ENCODE measurements around the gene APOH. TPM values are rescaled to one million over a fixed set of nuclear protein-coding genes. Genes with fewer than 3 reads are reported as not detected.

The APOH gene
- total RNA-seq, 1 donor from 2014 or later, result not detected

GRCh38 chr17:66183529-66183928 is 45.7 kb downstream of the APOH start:
- TF ChIP-seq CTCF (IDR thresholded peaks at IDR 0.05), result no peak
- H3K27me3 Mint-ChIP-seq (ENCODE audit: low read depth), result no peaks in the 10 kb centered on the region
- H3K4me3 Mint-ChIP-seq (ENCODE audit: unreplicated experiment), result no peak overlapping the region
- DNase-seq (ENCODE audit: low spot score), result no peak
- H3K4me1 Mint-ChIP-seq (ENCODE audit: low read depth), result no peaks in the 10 kb centered on the region
- no peak overlapping the region for H3K27ac Mint-ChIP-seq (ENCODE audit: unreplicated experiment)
- H3K36me3 Mint-ChIP-seq (ENCODE audit: low read depth), result peaks cover 18% of the 10 kb centered on the region
- peaks cover 9% of the 10 kb centered on the region for H3K9me3 Mint-ChIP-seq (ENCODE audit: low read depth)

GRCh38 chr17:66178642-66179041 is 50.6 kb downstream of the APOH start:
- TF ChIP-seq CTCF (IDR thresholded peaks at IDR 0.05), result no peak
- no peaks in the 10 kb centered on the region for H3K27me3 Mint-ChIP-seq (ENCODE audit: low read depth)
- H3K27ac Mint-ChIP-seq (ENCODE audit: unreplicated experiment), result no peak overlapping the region
- no peak overlapping the region for H3K4me3 Mint-ChIP-seq (ENCODE audit: unreplicated experiment)
- peaks cover 27% of the 10 kb centered on the region for H3K36me3 Mint-ChIP-seq (ENCODE audit: low read depth)
- DNase-seq (ENCODE audit: low spot score), result no peak
- no peaks in the 10 kb centered on the region for H3K4me1 Mint-ChIP-seq (ENCODE audit: low read depth)
- peaks cover 3% of the 10 kb centered on the region for H3K9me3 Mint-ChIP-seq (ENCODE audit: low read depth)

- H3K27ac Mint-ChIP-seq (ENCODE audit: unreplicated experiment), result no peak overlapping the region
- no peaks in the 10 kb centered on the region for H3K4me1 Mint-ChIP-seq (ENCODE audit: low read depth)
- H3K4me3 Mint-ChIP-seq (ENCODE audit: unreplicated experiment), result no peak overlapping the region
- H3K9me3 Mint-ChIP-seq (ENCODE audit: low read depth), result peaks cover 3% of the 10 kb centered on the region
- TF ChIP-seq CTCF (IDR thresholded peaks at IDR 0.05), result no peak
- no peaks in the 10 kb centered on the region for H3K27me3 Mint-ChIP-seq (ENCODE audit: low read depth)
- H3K36me3 Mint-ChIP-seq (ENCODE audit: low read depth), result peaks cover 24% of the 10 kb centered on the region
- DNase-seq (ENCODE audit: low spot score), result no peak
Observed at GRCh38 chr17:66177048-66177447, 52.2 kb downstream of the APOH start.

- Mint-ChIP-seq H3K4me3 (ENCODE audit: unreplicated experiment) (no peak overlapping the region), H3K36me3 (ENCODE audit: low read depth) (peaks cover 21% of the 10 kb centered on the region), H3K27me3 (ENCODE audit: low read depth) (no peaks in the 10 kb centered on the region), H3K4me1 (ENCODE audit: low read depth) (no peaks in the 10 kb centered on the region), H3K27ac (ENCODE audit: unreplicated experiment) (no peak overlapping the region), H3K9me3 (ENCODE audit: low read depth) (peaks cover 3% of the 10 kb centered on the region)
- TF ChIP-seq CTCF (IDR thresholded peaks at IDR 0.05), result no peak
- DNase-seq (ENCODE audit: low spot score), result no peak
Observed at GRCh38 chr17:66175892-66176291, 53.3 kb downstream of the APOH start.

GRCh38 chr17:66172691-66173223 is 56.5 kb downstream of the APOH start:
- peaks cover 6% of the 10 kb centered on the region for H3K36me3 Mint-ChIP-seq (ENCODE audit: low read depth)
- H3K9me3 Mint-ChIP-seq (ENCODE audit: low read depth), result no peaks in the 10 kb centered on the region

More at GRCh38 chr17:66172691-66173223, 56.5 kb downstream of the APOH start:
- TF ChIP-seq CTCF (IDR thresholded peaks at IDR 0.05), result no peak
- no peak for DNase-seq (ENCODE audit: low spot score)
- Mint-ChIP-seq H3K27ac (ENCODE audit: unreplicated experiment) (no peak overlapping the region), H3K27me3 (ENCODE audit: low read depth) (no peaks in the 10 kb centered on the region), H3K4me3 (ENCODE audit: unreplicated experiment) (no peak overlapping the region), H3K4me1 (ENCODE audit: low read depth) (no peaks in the 10 kb centered on the region)

Measured in chondrocyte (in vitro differentiated cells).